ENCODE data around the gene SMARCD3. TPM values are rescaled to one million over a fixed set of nuclear protein-coding genes. Genes with fewer than 3 reads are reported as not detected.

The SMARCD3 gene
- total RNA-seq, 4 donors from 2014 or later: 2.5 to 11.6 (median 6.3) TPM

DNA sequence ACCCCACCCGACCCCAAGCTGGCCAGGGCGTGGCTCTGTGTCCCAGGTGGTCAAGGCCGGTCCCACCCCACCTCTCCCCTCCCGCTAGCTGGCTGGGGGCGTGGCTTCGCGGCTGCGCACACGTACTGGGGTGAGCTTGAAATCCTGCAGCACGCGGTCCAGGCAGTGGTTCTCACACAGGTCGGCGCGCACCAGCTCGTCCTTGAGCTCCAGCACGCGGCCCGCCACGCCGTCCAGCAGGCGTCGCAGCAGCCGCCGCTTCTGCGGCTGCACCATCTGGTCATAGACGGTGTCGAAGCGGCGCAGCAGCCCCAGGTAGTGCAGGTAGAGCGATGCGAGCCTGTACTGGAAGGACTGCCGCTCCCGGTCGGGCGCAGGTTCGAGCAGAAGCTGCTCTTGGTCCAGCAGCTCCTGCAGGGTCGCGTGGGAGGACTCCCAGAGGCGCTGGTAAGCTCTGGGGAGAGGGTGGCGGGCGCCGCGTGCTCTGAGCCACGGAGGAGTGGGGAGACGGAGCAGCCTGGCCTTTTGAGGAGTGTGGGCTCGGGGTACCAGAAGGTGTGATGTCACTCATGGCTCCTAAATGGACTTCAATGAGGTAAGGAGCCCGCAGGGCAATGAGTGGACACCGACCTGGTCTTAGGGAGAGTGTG is 44.0 kb downstream of the SMARCD3 start:
- no peak overlapping the region for H3K27ac ChIP-seq
- H3K4me3 ChIP-seq: no peak overlapping the region
- peaks cover 0 to 40% (median 0%) of the 10 kb centered on the region in 4 donors for H3K27me3 ChIP-seq
- H3K4me1 ChIP-seq: peaks cover 0 to 3% (median 0%) of the 10 kb centered on the region in 3 donors
- DNase-seq: no peak
- no peak for TF ChIP-seq CTCF (IDR thresholded peaks at IDR 0.05)
- no peak for TF ChIP-seq POLR2A (IDR thresholded peaks at IDR 0.05)
- no peaks in the 10 kb centered on the region for H3K9me3 ChIP-seq
- intact Hi-C loops (cut with DNase I): no loop called here
- 78 to 84% methylated on average over 5 to 9 of the region's 48 CpGs for WGBS, 2 donors
- H3K36me3 ChIP-seq: no peaks in the 10 kb centered on the region

DNA sequence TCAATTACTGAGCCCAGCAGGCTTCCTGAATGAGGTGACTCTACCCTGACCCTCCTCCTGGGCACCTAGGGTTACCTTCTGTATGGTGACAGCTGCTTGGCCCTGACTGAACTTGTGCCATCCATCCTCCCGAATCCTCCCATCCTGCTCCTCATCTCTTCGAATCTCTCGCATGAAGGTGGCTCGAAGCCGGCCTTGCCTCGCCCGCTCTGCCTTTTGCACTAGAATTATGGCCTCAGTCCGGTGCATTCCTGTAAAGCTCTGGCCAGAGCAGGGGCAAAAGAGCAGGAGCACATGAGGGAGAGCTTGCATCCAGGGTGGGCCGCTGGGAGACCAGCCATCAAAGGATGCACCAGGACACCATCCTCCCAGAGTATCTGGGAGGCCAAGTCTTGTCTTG is 45.7 kb downstream of the SMARCD3 start:
- intact Hi-C loops (cut with DNase I): no loop called here
- WGBS, 2 donors: 92 to 95% methylated on average over 7 to 8 of the region's 9 CpGs
- no peak for TF ChIP-seq POLR2A (IDR thresholded peaks at IDR 0.05)
- TF ChIP-seq CTCF (IDR thresholded peaks at IDR 0.05): no peak

GRCh38 chr7:151201751-151202150 is 46.7 kb downstream of the SMARCD3 start:
- Histone ChIP-seq H3K9me3 (no peaks in the 10 kb centered on the region), H3K4me1 (peaks cover 0 to 9% (median 0%) of the 10 kb centered on the region in 3 donors), H3K4me3 (no peak overlapping the region), H3K27ac (no peak overlapping the region), H3K36me3 (no peaks in the 10 kb centered on the region), H3K27me3 (peaks cover 0 to 47% (median 0%) of the 10 kb centered on the region in 4 donors)
- TF ChIP-seq POLR2A (IDR thresholded peaks at IDR 0.05) (no peak), CTCF (IDR thresholded peaks at IDR 0.05) (no peak)
- WGBS, 2 donors: 70 to 83% methylated on average over 3 to 4 of the region's 4 CpGs
- DNase-seq: no peak
- intact Hi-C loops (cut with DNase I): no loop called here

More for the DNA sequence above, 45.7 kb downstream of the SMARCD3 start:
- no peaks in the 10 kb centered on the region for H3K9me3 ChIP-seq
- no peak overlapping the region for H3K27ac ChIP-seq
- H3K4me3 ChIP-seq: no peak overlapping the region
- no peaks in the 10 kb centered on the region for H3K36me3 ChIP-seq
- no peak for DNase-seq
- peaks cover 0 to 9% (median 0%) of the 10 kb centered on the region in 3 donors for H3K4me1 ChIP-seq
- peaks cover 0 to 47% (median 0%) of the 10 kb centered on the region in 4 donors for H3K27me3 ChIP-seq

GRCh38 chr7:151201344-151201743 is 47.1 kb downstream of the SMARCD3 start:
- Histone ChIP-seq H3K4me1 (peaks cover 0 to 9% (median 0%) of the 10 kb centered on the region in 3 donors), H3K36me3 (no peaks in the 10 kb centered on the region), H3K4me3 (no peak overlapping the region), H3K9me3 (no peaks in the 10 kb centered on the region), H3K27ac (no peak overlapping the region), H3K27me3 (peaks cover 0 to 47% (median 0%) of the 10 kb centered on the region in 4 donors)
- WGBS, 2 donors: 64 to 74% methylated on average over 3 of the region's 3 CpGs
- intact Hi-C loops (cut with DNase I): no loop called here
- no peak for DNase-seq
- TF ChIP-seq CTCF (IDR thresholded peaks at IDR 0.05) (no peak), POLR2A (IDR thresholded peaks at IDR 0.05) (no peak)

- Histone ChIP-seq H3K4me3 (no peak overlapping the region), H3K9me3 (no peaks in the 10 kb centered on the region), H3K4me1 (peaks cover 0 to 9% (median 0%) of the 10 kb centered on the region in 3 donors), H3K36me3 (no peaks in the 10 kb centered on the region), H3K27me3 (peaks cover 0 to 40% (median 0%) of the 10 kb centered on the region in 4 donors), H3K27ac (no peak overlapping the region)
- TF ChIP-seq CTCF (IDR thresholded peaks at IDR 0.05): no peak
- TF ChIP-seq POLR2A (IDR thresholded peaks at IDR 0.05): no peak
- intact Hi-C loops (cut with DNase I): no loop called here
- WGBS, 2 donors: 32 to 59% methylated on average over 18 to 27 of the region's 30 CpGs
- DNase-seq: no peak
These were observed 49.3 kb downstream of the SMARCD3 start for GRCh38 chr7:151198945-151199848.
